HEK293 (cell line): Measurements from ENCODE around the gene ERICH4.

ENCODE experiments used
- CTCF ChIA-PET: fragments of 350-600 bp; formaldehyde crosslinking; extraction: SDS; loops from one replicate; lab custom pipeline; 2021; ENCODE audit warnings: antibody characterized with exemption; lab: Yijun Ruan, JAX
- POLR2A ChIA-PET: fragments of 300-600 bp; formaldehyde crosslinking; extraction: SDS; loops from one replicate; lab custom pipeline; 2020; ENCODE audit warnings: antibody characterized with exemption, inconsistent platforms; lab: Yijun Ruan, JAX
- H3K27ac ChIP-seq: fragments of 200-500 bp; sonication (Bioruptor generic); 2 replicates; pipeline ENCODE4 v1.5.1; 2014; ENCODE audit warnings: low read depth, low read length, control low read depth, inconsistent platforms; ENCODE audit errors: extremely low read depth
- H3K36me3 ChIP-seq, 2 experiments: fragments of 200-500 bp in 1 of 2; sonication (Bioruptor generic) in 1 of 2; 1 replicate in 1 of 2; 2 replicates in 1 of 2; pipeline ENCODE4 v1.5.1; 2014 to 2017; ENCODE audit warnings: inconsistent platforms in 2 of 2, low read length in 2 of 2; ENCODE audit not compliant: control insufficient read depth in 2 of 2, insufficient read depth in 1 of 2
- H3K4me1 ChIP-seq: fragments of 200-500 bp; sonication (Bioruptor generic); 2 replicates; pipeline ENCODE4 v1.5.1; 2014; ENCODE audit warnings: mild to moderate bottlenecking, low read length, inconsistent platforms; ENCODE audit not compliant: control insufficient read depth, insufficient read depth
- H3K4me3 ChIP-seq: 2 replicates; pipeline ENCODE4 v1.5.1; 2011; ENCODE audit warnings: low read depth, mild to moderate bottlenecking, control low read depth, low read length, moderate library complexity
- H3K9me3 ChIP-seq: fragments of 200-500 bp; sonication (Bioruptor generic); 2 replicates; pipeline ENCODE4 v1.5.1; 2014; ENCODE audit warnings: low read depth, low read length, inconsistent platforms; ENCODE audit not compliant: control insufficient read depth, insufficient read depth
- GFI1B ChIP-seq: fragments of 450-650 bp; formaldehyde crosslinking; IDR thresholded peaks from 2 replicates; pipeline ENCODE4 v1.5.1; 2016; ENCODE audit warnings: missing biosample characterization, missing genetic modification characterization
- HOXC10 ChIP-seq: sonication (generic); formaldehyde crosslinking; IDR thresholded peaks from 2 replicates; pipeline ENCODE4 v1.8.1; 2023; ENCODE audit warnings: mild to moderate bottlenecking, missing genetic modification reagents
- REPIN1 ChIP-seq: fragments of 450-650 bp; formaldehyde crosslinking; IDR thresholded peaks from 2 replicates; pipeline ENCODE4 v1.5.1; 2017; ENCODE audit warnings: missing biosample characterization, missing genetic modification characterization, low read depth
- SCRT1 ChIP-seq: fragments of 450-650 bp; formaldehyde crosslinking; IDR thresholded peaks from 2 replicates; pipeline ENCODE4 v1.5.1; 2016; ENCODE audit warnings: missing biosample characterization, missing genetic modification characterization, borderline replicate concordance
- TRIM28 ChIP-seq: IDR thresholded peaks from 2 replicates; pipeline ENCODE4 v1.6.1; 2011; ENCODE audit warnings: low read length, control low read depth, borderline replicate concordance
- ZBTB1 ChIP-seq: fragments of 450-650 bp; formaldehyde crosslinking; IDR thresholded peaks from 2 replicates; pipeline ENCODE4 v1.5.1; 2016; ENCODE audit warnings: missing biosample characterization, missing genetic modification characterization
- ZBTB21 ChIP-seq: fragments of 450-650 bp; formaldehyde crosslinking; IDR thresholded peaks from 2 replicates; pipeline ENCODE4 v1.5.1; 2017; ENCODE audit warnings: missing biosample characterization, missing genetic modification characterization
- ZNF10 ChIP-seq: fragments of 450-650 bp; formaldehyde crosslinking; IDR thresholded peaks from 2 replicates; pipeline ENCODE4 v1.5.1; 2017; ENCODE audit warnings: missing biosample characterization, missing genetic modification characterization
- ZNF2 ChIP-seq: fragments of 450-650 bp; formaldehyde crosslinking; IDR thresholded peaks from 2 replicates; pipeline ENCODE4 v1.5.1; 2016; ENCODE audit warnings: missing biosample characterization, missing genetic modification characterization
- ZNF214 ChIP-seq: fragments of 450-650 bp; formaldehyde crosslinking; IDR thresholded peaks from 2 replicates; pipeline ENCODE4 v1.5.1; 2017; ENCODE audit warnings: missing biosample characterization, mild to moderate bottlenecking, missing genetic modification characterization, borderline replicate concordance
- ZNF302 ChIP-seq: fragments of 450-650 bp; formaldehyde crosslinking; IDR thresholded peaks from 2 replicates; pipeline ENCODE4 v1.5.1; 2016; ENCODE audit warnings: missing biosample characterization, missing genetic modification characterization, low read depth
- ZNF354C ChIP-seq: fragments of 450-650 bp; formaldehyde crosslinking; IDR thresholded peaks from 2 replicates; pipeline ENCODE4 v1.5.1; 2016; ENCODE audit warnings: missing biosample characterization, missing genetic modification characterization, low read depth, borderline replicate concordance
- ZNF391 ChIP-seq: fragments of 450-650 bp; formaldehyde crosslinking; IDR thresholded peaks from 2 replicates; pipeline ENCODE4 v1.5.1; 2016; ENCODE audit warnings: low read depth, missing biosample characterization, missing genetic modification characterization, borderline replicate concordance
- ZNF423 ChIP-seq: fragments of 450-650 bp; formaldehyde crosslinking; IDR thresholded peaks from 2 replicates; pipeline ENCODE4 v1.5.1; 2016; ENCODE audit warnings: missing biosample characterization, missing genetic modification characterization
- ZNF433 ChIP-seq: fragments of 450-650 bp; formaldehyde crosslinking; IDR thresholded peaks from 2 replicates; pipeline ENCODE4 v1.5.1; 2016; ENCODE audit warnings: missing biosample characterization, missing genetic modification characterization, low read depth
- ZNF654 ChIP-seq: fragments of 450-650 bp; formaldehyde crosslinking; IDR thresholded peaks from 2 replicates; pipeline ENCODE4 v1.5.1; 2016; ENCODE audit warnings: low read depth, missing biosample characterization, missing genetic modification characterization
- TF ChIP-seq, protein P1 (sequence below): fragments of 450-650 bp; formaldehyde crosslinking; IDR thresholded peaks from 2 replicates; pipeline ENCODE4 v1.5.1; 2016; ENCODE audit warnings: missing biosample characterization, missing genetic modification characterization
- TF ChIP-seq, protein P2 (sequence below): IDR thresholded peaks from 2 replicates; pipeline ENCODE4 v1.6.1; 2011; ENCODE audit warnings: mild to moderate bottlenecking, low read depth, low read length, borderline replicate concordance
- TF ChIP-seq, protein P3 (sequence below): fragments of 450-650 bp; formaldehyde crosslinking; IDR thresholded peaks from 2 replicates; pipeline ENCODE4 v1.5.1; 2016; ENCODE audit warnings: missing biosample characterization, missing genetic modification characterization
- TF ChIP-seq, protein P4 (sequence below): fragments of 450-650 bp; formaldehyde crosslinking; IDR thresholded peaks from 2 replicates; pipeline ENCODE4 v1.5.1; 2016; ENCODE audit warnings: missing biosample characterization, missing genetic modification characterization
- TF ChIP-seq, protein P5 (sequence below): fragments of 450-650 bp; formaldehyde crosslinking; conservative IDR thresholded peaks from 2 replicates; pipeline ENCODE4 v1.5.1; 2016; ENCODE audit warnings: low read depth, missing biosample characterization, missing genetic modification characterization
- TF ChIP-seq, protein P6 (sequence below): fragments of 450-650 bp; formaldehyde crosslinking; IDR thresholded peaks from 2 replicates; pipeline ENCODE4 v1.5.1; 2017; ENCODE audit warnings: missing biosample characterization, missing genetic modification characterization
- TF ChIP-seq, protein P7 (sequence below): fragments of 450-650 bp; formaldehyde crosslinking; IDR thresholded peaks from 2 replicates; pipeline ENCODE4 v1.5.1; 2016; ENCODE audit warnings: missing biosample characterization, missing genetic modification characterization
- TF ChIP-seq, protein P8 (sequence below): fragments of 450-650 bp; formaldehyde crosslinking; IDR thresholded peaks from 2 replicates; pipeline ENCODE4 v1.5.1; 2017; ENCODE audit warnings: missing biosample characterization, missing genetic modification characterization

ERICH4 gene

DNA sequence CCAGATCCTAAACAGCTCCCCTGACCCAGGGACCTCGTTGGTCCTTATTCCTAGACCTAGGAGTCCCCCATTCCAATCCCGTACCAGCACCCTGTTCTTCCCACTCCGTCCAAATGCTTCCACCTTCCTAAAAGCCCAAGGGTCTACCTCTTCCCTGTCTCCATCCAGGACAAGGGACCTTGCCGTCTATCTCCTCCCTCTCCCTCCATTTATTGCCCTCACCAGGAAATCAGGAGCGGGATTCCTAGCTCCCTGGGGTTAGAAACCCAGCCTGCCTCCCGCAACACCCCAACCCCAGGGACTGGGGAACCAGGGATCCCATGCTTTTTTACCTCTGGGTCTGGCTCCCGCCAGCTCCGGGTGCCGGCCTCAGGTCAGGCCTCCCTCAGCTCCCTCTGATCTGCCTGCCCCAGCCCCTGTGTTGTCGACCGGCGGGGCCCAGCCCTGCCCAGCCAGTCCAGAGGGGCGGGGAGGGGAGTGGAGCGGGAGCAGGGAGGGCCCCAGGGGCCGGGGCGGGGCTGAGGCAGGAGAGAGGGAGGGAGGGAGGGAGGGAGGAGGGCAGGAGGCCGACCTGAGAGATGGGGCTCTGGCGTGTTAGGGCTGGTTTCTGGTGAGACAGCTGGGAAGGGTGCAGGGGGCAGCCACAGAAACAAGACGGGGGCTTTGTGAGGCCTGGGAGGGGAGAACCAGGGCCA, 15.9 kb upstream of the ERICH4 start, which contains the start of gene B3GNT8:
Gene B3GNT8 (minus strand): TSS at position 423 of the 695 bp plus-strand sequence. CDS start 596 bp downstream, outside the sequence.
- ChIA-PET CTCF (interaction anchor here (0.7 to 4.2 kb wide), 2 partner anchors 22 to 879 kb away, joined by 3 to 21 read pairs; no protein-coding TSS in a partner anchor), POLR2A (interaction anchor here (0.6 to 1.9 kb wide), 7 partner anchors 9 to 686 kb away, joined by 3 to 13 read pairs (median 7); partner anchors contain the start of genes B9D2 and DMAC2)
- peaks cover 10 to 46% of the 10 kb centered on the region in 2 experiments; a peak in 2 of 3 replicates for H3K36me3 ChIP-seq
- no peaks in the 10 kb centered on the region for H3K9me3 ChIP-seq
- no peak within 1 kb of the TSS for H3K4me3 ChIP-seq
- peak within 1 kb of the TSS; percentile 64 for H3K27ac ChIP-seq
- peaks cover 13% of the 10 kb centered on the region for H3K4me1 ChIP-seq
- TF ChIP-seq ZNF423 (no peak), ZBTB1 (tag by site-specific recombination) (no peak), ZNF654 (tag by site-specific recombination) (no peak), ZNF10 (tag by site-specific recombination) (no peak), ZNF391 (tag by site-specific recombination) (no peak), ZNF214 (tag by site-specific recombination) (no peak), HOXC10 (CRISPR knock-in tag) (no peak), ZNF433 (tag by site-specific recombination) (no peak), REPIN1 (tag by site-specific recombination) (no peak), GFI1B (tag by site-specific recombination) (no peak), ZNF302 (tag by site-specific recombination) (no peak), ZNF2 (tag by site-specific recombination) (no peak), ZBTB21 (tag by site-specific recombination) (no peak), ZNF354C (tag by site-specific recombination) (no peak), TRIM28 (no peak), SCRT1 (tag by site-specific recombination) (no peak)
- TF ChIP-seq, protein P1, sequence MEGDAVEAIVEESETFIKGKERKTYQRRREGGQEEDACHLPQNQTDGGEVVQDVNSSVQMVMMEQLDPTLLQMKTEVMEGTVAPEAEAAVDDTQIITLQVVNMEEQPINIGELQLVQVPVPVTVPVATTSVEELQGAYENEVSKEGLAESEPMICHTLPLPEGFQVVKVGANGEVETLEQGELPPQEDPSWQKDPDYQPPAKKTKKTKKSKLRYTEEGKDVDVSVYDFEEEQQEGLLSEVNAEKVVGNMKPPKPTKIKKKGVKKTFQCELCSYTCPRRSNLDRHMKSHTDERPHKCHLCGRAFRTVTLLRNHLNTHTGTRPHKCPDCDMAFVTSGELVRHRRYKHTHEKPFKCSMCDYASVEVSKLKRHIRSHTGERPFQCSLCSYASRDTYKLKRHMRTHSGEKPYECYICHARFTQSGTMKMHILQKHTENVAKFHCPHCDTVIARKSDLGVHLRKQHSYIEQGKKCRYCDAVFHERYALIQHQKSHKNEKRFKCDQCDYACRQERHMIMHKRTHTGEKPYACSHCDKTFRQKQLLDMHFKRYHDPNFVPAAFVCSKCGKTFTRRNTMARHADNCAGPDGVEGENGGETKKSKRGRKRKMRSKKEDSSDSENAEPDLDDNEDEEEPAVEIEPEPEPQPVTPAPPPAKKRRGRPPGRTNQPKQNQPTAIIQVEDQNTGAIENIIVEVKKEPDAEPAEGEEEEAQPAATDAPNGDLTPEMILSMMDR (tag by site-specific recombination), result no peak
- TF ChIP-seq, protein P2, sequence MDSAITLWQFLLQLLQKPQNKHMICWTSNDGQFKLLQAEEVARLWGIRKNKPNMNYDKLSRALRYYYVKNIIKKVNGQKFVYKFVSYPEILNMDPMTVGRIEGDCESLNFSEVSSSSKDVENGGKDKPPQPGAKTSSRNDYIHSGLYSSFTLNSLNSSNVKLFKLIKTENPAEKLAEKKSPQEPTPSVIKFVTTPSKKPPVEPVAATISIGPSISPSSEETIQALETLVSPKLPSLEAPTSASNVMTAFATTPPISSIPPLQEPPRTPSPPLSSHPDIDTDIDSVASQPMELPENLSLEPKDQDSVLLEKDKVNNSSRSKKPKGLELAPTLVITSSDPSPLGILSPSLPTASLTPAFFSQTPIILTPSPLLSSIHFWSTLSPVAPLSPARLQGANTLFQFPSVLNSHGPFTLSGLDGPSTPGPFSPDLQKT, result no peak
- TF ChIP-seq, protein P3, sequence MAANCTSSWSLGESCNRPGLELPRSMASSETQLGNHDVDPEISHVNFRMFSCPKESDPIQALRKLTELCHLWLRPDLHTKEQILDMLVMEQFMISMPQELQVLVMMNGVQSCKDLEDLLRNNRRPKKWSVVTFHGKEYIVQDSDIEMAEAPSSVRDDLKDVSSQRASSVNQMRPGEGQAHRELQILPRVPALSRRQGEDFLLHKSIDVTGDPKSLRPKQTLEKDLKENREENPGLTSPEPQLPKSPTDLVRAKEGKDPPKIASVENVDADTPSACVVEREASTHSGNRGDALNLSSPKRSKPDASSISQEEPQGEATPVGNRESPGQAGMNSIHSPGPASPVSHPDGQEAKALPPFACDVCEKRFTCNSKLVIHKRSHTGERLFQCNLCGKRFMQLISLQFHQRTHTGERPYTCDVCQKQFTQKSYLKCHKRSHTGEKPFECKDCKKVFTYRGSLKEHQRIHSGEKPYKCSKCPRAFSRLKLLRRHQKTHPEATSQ, result no peak
- TF ChIP-seq, protein P4, sequence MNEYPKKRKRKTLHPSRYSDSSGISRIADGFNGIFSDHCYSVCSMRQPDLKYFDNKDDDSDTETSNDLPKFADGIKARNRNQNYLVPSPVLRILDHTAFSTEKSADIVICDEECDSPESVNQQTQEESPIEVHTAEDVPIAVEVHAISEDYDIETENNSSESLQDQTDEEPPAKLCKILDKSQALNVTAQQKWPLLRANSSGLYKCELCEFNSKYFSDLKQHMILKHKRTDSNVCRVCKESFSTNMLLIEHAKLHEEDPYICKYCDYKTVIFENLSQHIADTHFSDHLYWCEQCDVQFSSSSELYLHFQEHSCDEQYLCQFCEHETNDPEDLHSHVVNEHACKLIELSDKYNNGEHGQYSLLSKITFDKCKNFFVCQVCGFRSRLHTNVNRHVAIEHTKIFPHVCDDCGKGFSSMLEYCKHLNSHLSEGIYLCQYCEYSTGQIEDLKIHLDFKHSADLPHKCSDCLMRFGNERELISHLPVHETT, result no peak
- TF ChIP-seq, protein P5, sequence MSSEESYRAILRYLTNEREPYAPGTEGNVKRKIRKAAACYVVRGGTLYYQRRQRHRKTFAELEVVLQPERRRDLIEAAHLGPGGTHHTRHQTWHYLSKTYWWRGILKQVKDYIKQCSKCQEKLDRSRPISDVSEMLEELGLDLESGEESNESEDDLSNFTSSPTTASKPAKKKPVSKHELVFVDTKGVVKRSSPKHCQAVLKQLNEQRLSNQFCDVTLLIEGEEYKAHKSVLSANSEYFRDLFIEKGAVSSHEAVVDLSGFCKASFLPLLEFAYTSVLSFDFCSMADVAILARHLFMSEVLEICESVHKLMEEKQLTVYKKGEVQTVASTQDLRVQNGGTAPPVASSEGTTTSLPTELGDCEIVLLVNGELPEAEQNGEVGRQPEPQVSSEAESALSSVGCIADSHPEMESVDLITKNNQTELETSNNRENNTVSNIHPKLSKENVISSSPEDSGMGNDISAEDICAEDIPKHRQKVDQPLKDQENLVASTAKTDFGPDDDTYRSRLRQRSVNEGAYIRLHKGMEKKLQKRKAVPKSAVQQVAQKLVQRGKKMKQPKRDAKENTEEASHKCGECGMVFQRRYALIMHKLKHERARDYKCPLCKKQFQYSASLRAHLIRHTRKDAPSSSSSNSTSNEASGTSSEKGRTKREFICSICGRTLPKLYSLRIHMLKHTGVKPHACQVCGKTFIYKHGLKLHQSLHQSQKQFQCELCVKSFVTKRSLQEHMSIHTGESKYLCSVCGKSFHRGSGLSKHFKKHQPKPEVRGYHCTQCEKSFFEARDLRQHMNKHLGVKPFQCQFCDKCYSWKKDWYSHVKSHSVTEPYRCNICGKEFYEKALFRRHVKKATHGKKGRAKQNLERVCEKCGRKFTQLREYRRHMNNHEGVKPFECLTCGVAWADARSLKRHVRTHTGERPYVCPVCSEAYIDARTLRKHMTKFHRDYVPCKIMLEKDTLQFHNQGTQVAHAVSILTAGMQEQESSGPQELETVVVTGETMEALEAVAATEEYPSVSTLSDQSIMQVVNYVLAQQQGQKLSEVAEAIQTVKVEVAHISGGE, result no peak
- TF ChIP-seq, protein P6, sequence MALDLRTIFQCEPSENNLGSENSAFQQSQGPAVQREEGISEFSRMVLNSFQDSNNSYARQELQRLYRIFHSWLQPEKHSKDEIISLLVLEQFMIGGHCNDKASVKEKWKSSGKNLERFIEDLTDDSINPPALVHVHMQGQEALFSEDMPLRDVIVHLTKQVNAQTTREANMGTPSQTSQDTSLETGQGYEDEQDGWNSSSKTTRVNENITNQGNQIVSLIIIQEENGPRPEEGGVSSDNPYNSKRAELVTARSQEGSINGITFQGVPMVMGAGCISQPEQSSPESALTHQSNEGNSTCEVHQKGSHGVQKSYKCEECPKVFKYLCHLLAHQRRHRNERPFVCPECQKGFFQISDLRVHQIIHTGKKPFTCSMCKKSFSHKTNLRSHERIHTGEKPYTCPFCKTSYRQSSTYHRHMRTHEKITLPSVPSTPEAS (tag by site-specific recombination), result no peak
- TF ChIP-seq, protein P7, sequence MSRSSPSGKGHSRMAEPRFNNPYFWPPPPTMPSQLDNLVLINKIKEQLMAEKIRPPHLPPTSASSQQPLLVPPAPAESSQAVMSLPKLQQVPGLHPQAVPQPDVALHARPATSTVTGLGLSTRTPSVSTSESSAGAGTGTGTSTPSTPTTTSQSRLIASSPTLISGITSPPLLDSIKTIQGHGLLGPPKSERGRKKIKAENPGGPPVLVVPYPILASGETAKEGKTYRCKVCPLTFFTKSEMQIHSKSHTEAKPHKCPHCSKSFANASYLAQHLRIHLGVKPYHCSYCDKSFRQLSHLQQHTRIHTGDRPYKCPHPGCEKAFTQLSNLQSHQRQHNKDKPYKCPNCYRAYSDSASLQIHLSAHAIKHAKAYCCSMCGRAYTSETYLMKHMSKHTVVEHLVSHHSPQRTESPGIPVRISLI (tag by site-specific recombination), result no peak
- TF ChIP-seq, protein P8, sequence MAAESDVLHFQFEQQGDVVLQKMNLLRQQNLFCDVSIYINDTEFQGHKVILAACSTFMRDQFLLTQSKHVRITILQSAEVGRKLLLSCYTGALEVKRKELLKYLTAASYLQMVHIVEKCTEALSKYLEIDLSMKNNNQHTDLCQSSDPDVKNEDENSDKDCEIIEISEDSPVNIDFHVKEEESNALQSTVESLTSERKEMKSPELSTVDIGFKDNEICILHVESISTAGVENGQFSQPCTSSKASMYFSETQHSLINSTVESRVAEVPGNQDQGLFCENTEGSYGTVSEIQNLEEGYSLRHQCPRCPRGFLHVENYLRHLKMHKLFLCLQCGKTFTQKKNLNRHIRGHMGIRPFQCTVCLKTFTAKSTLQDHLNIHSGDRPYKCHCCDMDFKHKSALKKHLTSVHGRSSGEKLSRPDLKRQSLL (tag by site-specific recombination), result no peak
